Heart left ventricle (tissue), 16 donors: ENCODE results near the gene EHBP1L1. TPM values are rescaled to one million over a fixed set of nuclear protein-coding genes. Genes with fewer than 3 reads are reported as not detected.
A peak's percentile ranks its signal among the peaks of the same experiment; 100 is the strongest.

Source experiments
- ATAC-seq, 4 donors: fragments of 200-7000 bp; cut with Tn5 transposase; one replicate each; pipeline ENCODE4 v1.9.1; 2020 to 2022; ENCODE audit warnings: moderate library complexity in 4 of 4, mild to moderate bottlenecking in 3 of 4, moderate number of reproducible peaks in 1 of 4
- DNase-seq, 5 donors: peaks; one replicate each; pipeline ENCODE4 v3.0.0-alpha.2; 2020
- H3K27ac ChIP-seq, 12 donors: fragments of 200-600 bp; sonication (generic) in 4 of 12; one replicate each; pipeline versions ENCODE4 v1.5.0 to v1.8.0; 2016 to 2022; ENCODE audit warnings: mild to moderate bottlenecking in 2 of 12
- H3K27me3 ChIP-seq, 9 donors: fragments of 200-600 bp; sonication (generic) in 2 of 9; one replicate each; pipeline versions ENCODE4 v1.5.1 to v1.8.0; 2016 to 2022; ENCODE audit warnings: mild to moderate bottlenecking in 3 of 9
- H3K36me3 ChIP-seq, 9 donors: fragments of 200-600 bp; sonication (generic) in 2 of 9; one replicate each; pipeline versions ENCODE4 v1.5.0 to v1.8.0; 2018 to 2022; ENCODE audit warnings: mild to moderate bottlenecking in 2 of 9
- H3K4me1 ChIP-seq, 12 donors: fragments of 200-600 bp; sonication (generic) in 4 of 12; one replicate each; pipeline versions ENCODE4 v1.5.0 to v1.8.0; 2016 to 2022; ENCODE audit warnings: mild to moderate bottlenecking in 3 of 12
- H3K4me3 ChIP-seq, 12 donors: fragments of 200-600 bp; sonication (generic) in 4 of 12; one replicate each; pipeline versions ENCODE4 v1.5.0 to v1.8.0; 2017 to 2022; ENCODE audit warnings: mild to moderate bottlenecking in 9 of 12, moderate library complexity in 4 of 12
- H3K9me3 ChIP-seq, 12 donors: fragments of 200-600 bp; sonication (generic) in 4 of 12; one replicate each; pipeline versions ENCODE4 v1.5.0 to v1.8.0; 2016 to 2022; ENCODE audit warnings: mild to moderate bottlenecking in 1 of 12
- CTCF ChIP-seq, 12 donors: fragments of 200-600 bp; sonication (generic) in 4 of 12; IDR thresholded peaks; one replicate each; pipeline versions ENCODE4 v1.5.0 to v1.8.0; 2018 to 2022; ENCODE audit warnings: antibody characterized with exemption in 12 of 12, mild to moderate bottlenecking in 5 of 12
- POLR2A ChIP-seq, 2 donors: fragments of 450-650 bp; IDR thresholded peaks; one replicate each; pipeline ENCODE4 v1.6.1; 2017; ENCODE audit warnings: antibody characterized with exemption in 2 of 2, mild to moderate bottlenecking in 2 of 2, moderate library complexity in 2 of 2
- WGBS, 4 donors: extraction: QIAGEN DNeasy Blood & Tissue Kit in 2 of 4; methylation state at CpG; one replicate each; pipeline versions ENCODE4 v1.1.5 to v1.1.7; 2013 to 2018; 5-methylcytosine and 5-hydroxymethylcytosine counted together
- intact Hi-C, 10 donors: fragments of 100-400 bp; cut with DNase I; formaldehyde crosslinking; loops; one replicate each; pipeline versions ENCODE4 v1.11.1 to v1.14.2; 2022
- polyA plus RNA-seq, 2 donors: library from polyadenylated mRNA; stranded (reverse); fragments of 200-250 nt; gene quantifications; one replicate each; pipeline ENCODE4 v1.2.3, GENCODE V29; 2013
- total RNA-seq, 9 donors: library from RNA; depleted of rRNA in 2 of 9; stranded (reverse); fragments of >200 nt in 2 of 9; fragmentation: NEBNext Ultra II Directional in 3 of 9; extraction: Animal tissue kit (Norgen Biotek cat#: 25700) in 3 of 9; gene quantifications; one replicate each; pipeline versions ENCODE4 v1.1.0 to v1.2.4, GENCODE V29; 2016 to 2023
- donor health status: ischemic (EF 13 %, LVEDD 7.1; RV severe dilation, severe dysfunction).
- donor health status: healthy with polysubstance abuse.
- donor health status: DM: no; HTN: yes; CAD: no.
- donor health status: DM: no; HTN: no; CAD: no.
- donor health status: ischemic (EF 25% LVEDD 6.9; RV normal size, moderate dysfunction).
- donor health status: ischemic (EF 25% LVEDD 5.7; RV mildly dilated, moderate dysfunction).
- donor health status: healthy.
- donor health status: DM: yes; HTN: yes; CAD: no.
- donor health status: ischemic (EF 35%, LVEDD 5.7; RV mildly dilated, moderate dysfunction).
- donor health status: nonischemic (EF 11% LVEDD 7.7; RV severe dilation, severe dysfunction).
- donor health status: DM: yes; HTN: yes; CAD: no.
- donor health status: PGD.
- donor health status: ischemic (EF 29% LVEDD 5.4; RV normal size, mild dysfunction).
- donor health status: nonischemic (EF 23%, LVEDD 6.1; RV moderate dilation, normal function).

The EHBP1L1 gene
- total and polyA plus RNA-seq, 11 donors: 37.4 to 144 (median 79.0) TPM

GRCh38 chr11:65569973-65570918 is 5.6 kb upstream of the EHBP1L1 start, which contains the start of gene ZNRD2:
Gene ZNRD2, plus strand, starts transcription at chr11:65570477. Its CDS starts 15 bp downstream, at chr11:65570492.
- peaks cover 17 to 77% (median 55%) of the 10 kb centered on the region in 12 donors for H3K4me1 ChIP-seq
- no peaks in the 10 kb centered on the region for H3K9me3 ChIP-seq
- peak in 11 of 12 donors; percentile 33 to 71 (median 55) for TF ChIP-seq CTCF (IDR thresholded peaks at IDR 0.05)
- peak in 1 of 2 donors; percentile 72 for TF ChIP-seq POLR2A (IDR thresholded peaks at IDR 0.05)
- WGBS, 4 donors: 0 to 1% (median 0%) methylated on average over 28 to 89 of the region's 89 CpGs
- peak; percentile 85 to 92 (median 90) for ATAC-seq
- H3K27ac ChIP-seq: peak within 1 kb of the TSS; percentile 64 to 99 (median 95)
- peak within 1 kb of the TSS; percentile 56 to 96 (median 82) for H3K4me3 ChIP-seq
- H3K27me3 ChIP-seq: peaks cover 0 to 6% (median 0%) of the 10 kb centered on the region in 9 donors
- H3K36me3 ChIP-seq: peaks cover 0 to 20% (median 0%) of the 10 kb centered on the region in 9 donors
- peak; percentile 98 to 99 (median 99) for DNase-seq
- intact Hi-C loops: loop anchor here in 4 of 10 donors (1.0 to 5.0 kb wide), 5 partner anchors 29 to 148 kb away; partner anchors contain the start of genes MAP3K11 (in 1 of the 4), NEAT1 (in 1 of the 4) and RELA (in 1 of the 4)

- Histone ChIP-seq H3K4me3 (peak overlapping the region in 9 of 12 donors; percentile 64 to 96 (median 88)), H3K27ac (peak overlapping the region in 8 of 12 donors; percentile 92 to 99 (median 98))
- intact Hi-C loops: loop anchor here in 3 of 10 donors (2.0 to 5.0 kb wide), 4 partner anchors 31 to 149 kb away; partner anchors contain the start of genes MAP3K11 (in 1 of the 3), NEAT1 (in 1 of the 3) and RELA (in 1 of the 3)
Measured at GRCh38 chr11:65571420-65571819, 4.4 kb upstream of the EHBP1L1 start.

GRCh38 chr11:65571940-65572339 is 3.9 kb upstream of the EHBP1L1 start:
- DNase-seq (no peak), ATAC-seq (no peak)
- TF ChIP-seq POLR2A (IDR thresholded peaks at IDR 0.05): no peak
- TF ChIP-seq CTCF (IDR thresholded peaks at IDR 0.05): peak in 6 of 12 donors; percentile 11 to 44 (median 21)
- Histone ChIP-seq H3K27me3 (peaks cover 0 to 6% (median 0%) of the 10 kb centered on the region in 9 donors), H3K4me1 (peaks cover 17 to 81% (median 63%) of the 10 kb centered on the region in 12 donors), H3K9me3 (no peaks in the 10 kb centered on the region), H3K36me3 (peaks cover 0 to 15% (median 0%) of the 10 kb centered on the region in 9 donors), H3K27ac (peak overlapping the region; percentile 80 to 99 (median 96)), H3K4me3 (peak overlapping the region in 11 of 12 donors; percentile 37 to 96 (median 81))
- 5 to 15% (median 8%) methylated on average over 10 to 11 of the region's 11 CpGs for WGBS, 4 donors
- intact Hi-C loops: loop anchor here in 4 of 10 donors (2.0 to 5.0 kb wide), 5 partner anchors 31 to 150 kb away; partner anchors contain the start of genes MAP3K11 (in 1 of the 4), NEAT1 (in 1 of the 4) and RELA (in 1 of the 4)

More at GRCh38 chr11:65571420-65571819, 4.4 kb upstream of the EHBP1L1 start:
- ATAC-seq: no peak
- WGBS, 4 donors: 61 to 82% (median 70%) methylated on average over 9 of the region's 9 CpGs
- Histone ChIP-seq H3K9me3 (no peaks in the 10 kb centered on the region), H3K36me3 (peaks cover 0 to 20% (median 0%) of the 10 kb centered on the region in 9 donors), H3K27me3 (peaks cover 0 to 6% (median 0%) of the 10 kb centered on the region in 9 donors), H3K4me1 (peaks cover 17 to 75% (median 58%) of the 10 kb centered on the region in 12 donors)
- TF ChIP-seq CTCF (IDR thresholded peaks at IDR 0.05): no peak
- no peak for TF ChIP-seq POLR2A (IDR thresholded peaks at IDR 0.05)
- DNase-seq: peak in 1 of 5 donors; percentile 10
